NK-92 treated with Interleukin-12 subunit alpha and Interleukin-12 subunit beta, amount 100 ng/mL, for 24 hours (cell line): ENCODE data around the gene EFHD1.
A peak's percentile ranks its signal among the peaks of the same experiment; 100 is the strongest.

ENCODE experiments used
- DNase-seq: peaks from one replicate; lab custom pipeline; 2025; lab: John Stamatoyannopoulos, UW

The EFHD1 gene, protein sequence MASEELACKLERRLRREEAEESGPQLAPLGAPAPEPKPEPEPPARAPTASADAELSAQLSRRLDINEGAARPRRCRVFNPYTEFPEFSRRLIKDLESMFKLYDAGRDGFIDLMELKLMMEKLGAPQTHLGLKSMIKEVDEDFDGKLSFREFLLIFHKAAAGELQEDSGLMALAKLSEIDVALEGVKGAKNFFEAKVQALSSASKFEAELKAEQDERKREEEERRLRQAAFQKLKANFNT

GRCh38 chr2:232633413-232634205, at the start of gene EFHD1:
Gene EFHD1 (plus strand): TSS chr2:232633604. CDS start chr2:232633705, 101 bp downstream.
- DNase-seq, result no peak

DNA sequence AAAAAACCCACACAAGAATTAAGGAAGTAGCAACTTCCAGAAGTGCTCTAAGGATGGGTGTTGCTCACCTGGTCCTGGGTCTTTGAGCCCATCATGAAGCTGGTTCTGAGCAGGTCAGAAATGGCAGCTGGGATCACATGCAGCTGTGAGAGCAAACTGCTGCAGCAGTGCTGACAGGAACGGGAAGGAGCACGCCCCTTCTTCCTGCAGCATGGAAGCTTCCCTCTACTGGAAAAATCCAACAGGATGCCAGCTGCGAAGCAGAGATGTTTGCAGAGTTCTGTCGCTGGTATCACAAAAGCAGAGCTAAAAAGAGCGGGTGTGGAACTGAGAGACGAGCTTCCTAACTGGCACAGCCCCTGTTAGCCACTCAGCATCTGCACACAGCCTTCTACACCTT, 49.2 kb upstream of the EFHD1 start:
- DNase-seq, result no peak

DNA sequence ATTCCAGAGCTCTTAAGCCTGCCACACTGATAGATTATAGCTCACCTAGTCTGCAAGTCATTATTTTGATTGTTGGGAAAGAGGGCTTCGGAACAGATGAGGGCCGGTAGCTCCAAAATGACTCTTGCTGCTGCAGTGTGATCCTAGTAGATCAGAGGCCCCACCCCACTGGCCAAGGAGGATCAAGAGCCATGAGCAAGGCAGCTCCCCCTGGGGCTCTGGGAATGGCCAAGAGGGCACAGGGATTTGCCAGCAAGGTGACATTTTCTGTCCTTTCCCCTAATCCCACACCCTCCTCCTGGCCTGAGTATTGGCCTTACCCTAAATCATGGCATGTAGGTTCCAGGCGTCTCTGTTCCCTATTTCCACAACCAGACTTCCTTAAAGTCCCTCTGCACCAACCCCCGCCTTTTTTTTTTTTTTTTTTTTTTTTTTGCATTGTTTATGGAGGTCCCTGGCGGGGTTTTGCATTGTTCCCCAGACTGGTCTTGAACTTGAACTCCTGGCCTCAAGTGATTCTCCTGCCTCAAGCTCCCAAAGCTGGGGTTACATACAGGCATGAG, 46.4 kb upstream of the EFHD1 start:
- DNase-seq, result no peak

DNA sequence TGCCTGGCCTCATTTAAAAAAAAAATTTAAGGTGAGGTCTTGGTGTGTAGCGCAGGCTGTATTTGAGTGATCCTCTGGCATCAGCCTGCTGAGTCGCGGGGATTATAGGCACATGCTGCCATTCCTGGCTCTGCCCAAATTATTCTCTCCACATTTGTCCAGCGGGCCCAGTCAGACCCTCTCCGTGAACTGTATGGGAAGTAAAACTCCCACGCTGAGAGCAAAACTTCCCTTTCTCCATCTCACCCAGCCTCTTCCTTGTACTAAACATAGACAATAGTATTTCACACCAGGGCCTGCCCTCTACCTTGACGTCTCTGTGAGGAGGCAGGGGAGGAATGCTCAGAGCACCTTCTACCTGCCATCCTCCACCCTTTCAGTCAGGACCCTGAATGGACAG, 45.9 kb upstream of the EFHD1 start:
- no peak for DNase-seq

DNA sequence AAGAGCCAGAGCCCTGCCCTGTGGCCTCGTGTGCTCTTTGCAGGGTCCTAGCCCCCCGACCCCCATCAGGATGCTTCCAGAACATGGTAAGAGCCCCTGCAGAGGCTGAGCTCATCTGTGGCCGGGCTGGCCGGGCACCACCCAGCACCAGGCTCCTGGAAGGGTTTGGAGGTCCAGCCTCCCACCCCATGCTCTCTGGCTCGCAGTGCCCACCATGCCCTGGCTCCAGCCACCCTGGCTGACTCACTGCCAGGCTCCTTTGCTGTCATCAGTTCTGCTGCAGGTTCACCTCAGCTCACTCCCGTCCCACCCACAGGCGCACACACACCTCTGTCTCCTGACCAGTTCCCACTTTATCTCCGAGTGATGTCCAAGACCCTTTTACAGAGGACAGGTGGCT, 45.4 kb upstream of the EFHD1 start:
- DNase-seq, result no peak

- DNase-seq, result no peak
Observed at GRCh38 chr2:232588680-232589585, 44.5 kb upstream of the EFHD1 start.

DNA sequence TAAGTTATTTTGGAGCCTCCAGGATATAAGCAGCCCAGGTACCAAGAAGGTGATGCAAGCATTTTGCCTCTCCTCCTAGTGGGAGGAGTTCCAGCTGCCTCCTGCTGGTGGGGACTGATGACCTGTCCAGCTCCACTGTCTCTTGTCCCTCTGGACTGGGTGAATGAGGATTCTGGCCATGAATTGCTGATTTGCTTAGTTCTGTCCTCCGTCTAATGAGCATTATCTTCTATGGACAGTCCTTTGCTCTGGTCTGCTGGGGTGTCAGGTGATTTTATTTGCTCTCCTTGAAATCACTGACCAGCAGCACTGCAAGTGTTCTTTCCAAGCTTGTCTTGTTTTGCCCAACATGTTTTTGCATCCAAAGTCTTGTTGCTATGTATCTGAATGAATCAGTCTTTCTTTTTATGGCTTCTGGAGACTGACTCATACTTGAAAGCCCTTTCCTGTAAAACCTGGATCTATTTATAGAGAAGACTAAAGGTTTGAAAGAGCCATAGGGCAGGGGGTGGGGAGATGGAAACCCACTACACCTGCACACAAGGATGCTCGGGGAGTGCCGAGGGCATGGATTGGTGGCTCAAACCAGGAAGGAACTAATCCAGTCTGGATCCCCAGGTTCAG, 40.5 kb upstream of the EFHD1 start:
- DNase-seq, result no peak

- no peak for DNase-seq
Observed at GRCh38 chr2:232593982-232594381, 39.4 kb upstream of the EFHD1 start.

DNA sequence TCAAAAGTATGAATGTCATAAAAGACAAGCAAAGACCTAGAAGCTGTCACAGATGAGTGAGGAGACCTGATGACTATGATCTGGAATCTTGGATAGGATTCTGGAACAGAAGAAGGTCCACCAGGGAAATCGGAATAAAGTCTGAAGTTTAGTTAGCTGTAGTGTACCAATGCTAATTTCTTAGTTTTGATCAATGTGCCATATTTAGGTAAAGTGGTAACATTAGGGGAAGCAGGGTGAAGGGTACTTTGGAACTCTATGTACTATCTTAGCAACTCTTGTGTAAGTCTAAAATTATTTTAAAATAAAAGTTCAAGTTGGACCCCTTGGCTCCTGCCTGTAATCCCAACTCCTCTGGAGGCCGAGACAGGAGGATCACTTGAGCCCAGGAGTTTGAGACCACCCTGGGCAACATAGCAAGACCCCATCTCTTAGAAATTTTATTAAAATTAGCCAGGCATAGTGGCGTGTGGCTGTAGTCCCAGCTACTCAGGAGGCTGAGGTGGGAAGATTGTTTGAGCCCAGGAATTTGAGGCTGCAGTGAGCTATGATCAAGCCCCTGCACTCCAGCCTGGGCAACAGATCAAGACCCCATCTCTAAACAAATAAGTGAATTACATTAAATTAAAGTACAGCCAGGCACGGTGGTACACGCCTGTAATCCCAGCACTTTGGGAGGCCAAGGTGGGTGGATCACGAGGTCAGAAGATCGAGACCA, 35.9 kb upstream of the EFHD1 start:
- no peak for DNase-seq

DNA sequence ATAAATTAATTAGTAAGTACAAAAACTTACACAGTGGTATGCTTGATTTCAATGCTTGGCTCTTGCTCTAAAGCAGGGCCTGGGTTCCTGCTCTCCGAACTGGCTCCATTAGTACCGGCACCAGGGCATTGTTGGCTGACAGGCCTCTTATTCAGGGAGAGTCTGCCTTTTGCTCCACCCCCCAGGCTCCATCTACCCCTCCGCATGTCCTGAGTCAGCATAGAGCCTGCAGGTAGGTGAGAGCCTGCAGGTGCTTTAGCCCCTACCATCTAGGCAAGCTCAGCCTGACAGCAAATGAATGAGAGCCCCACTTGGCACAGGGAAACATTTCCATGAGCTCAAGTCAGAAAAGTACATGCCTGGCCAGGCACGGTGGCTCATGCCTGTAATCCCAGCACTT, 35.1 kb upstream of the EFHD1 start:
- no peak for DNase-seq

DNA sequence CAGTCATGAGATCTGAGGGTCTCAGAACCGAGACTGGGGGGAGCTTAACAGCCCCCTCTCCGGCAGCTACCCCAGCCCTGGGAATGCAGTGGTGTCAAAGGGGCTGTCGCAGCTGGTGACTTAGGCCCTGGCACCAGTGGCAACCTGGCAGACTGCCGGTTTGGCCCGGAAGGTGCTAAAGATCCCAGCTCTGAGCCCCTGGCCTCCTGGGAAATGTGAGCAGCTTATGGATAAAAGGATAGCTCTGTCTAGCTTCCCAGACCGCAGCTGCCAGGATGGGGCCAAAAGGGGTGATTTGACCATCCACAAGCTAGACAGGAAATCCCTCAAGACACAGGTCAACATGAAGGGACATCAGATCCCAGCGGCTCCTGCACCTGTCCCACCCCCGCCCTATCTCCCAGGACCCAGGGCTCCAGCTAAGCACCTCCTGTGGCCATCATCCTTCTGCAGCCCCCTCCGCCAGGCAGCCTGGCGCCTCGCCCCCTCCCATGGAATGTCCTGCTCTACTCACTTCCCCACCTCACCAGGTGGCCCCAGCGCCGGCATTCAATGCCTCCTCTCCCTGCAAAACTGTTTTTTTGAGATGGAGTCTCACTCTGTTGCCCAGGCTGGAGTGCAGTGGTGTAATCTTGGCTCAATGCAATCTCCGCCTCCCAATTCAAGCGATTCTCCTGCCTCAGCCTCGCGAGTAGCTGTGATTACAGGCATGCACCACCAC, 33.2 kb upstream of the EFHD1 start:
- DNase-seq, result no peak

DNA sequence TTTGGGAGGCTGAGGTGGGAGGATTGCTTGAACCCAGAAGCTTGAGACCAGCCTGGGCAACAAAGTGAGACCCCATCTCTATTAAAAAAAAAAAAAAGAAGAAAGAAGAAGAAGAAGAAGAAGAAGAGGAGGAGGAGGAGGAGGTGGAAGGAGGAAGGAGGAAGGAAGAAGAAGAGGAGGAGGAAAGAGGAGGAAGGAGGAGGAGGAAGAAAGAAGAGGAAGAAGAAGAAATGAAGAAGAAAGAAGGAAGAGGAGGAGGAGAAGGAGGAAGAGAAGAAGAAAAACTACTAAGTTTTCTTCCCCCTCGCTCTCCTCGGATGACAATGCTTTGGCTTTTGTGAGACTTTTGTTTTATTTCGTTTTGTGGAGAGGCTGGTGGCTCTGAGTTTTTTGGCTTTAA, 30.1 kb upstream of the EFHD1 start:
- DNase-seq, result no peak

DNA sequence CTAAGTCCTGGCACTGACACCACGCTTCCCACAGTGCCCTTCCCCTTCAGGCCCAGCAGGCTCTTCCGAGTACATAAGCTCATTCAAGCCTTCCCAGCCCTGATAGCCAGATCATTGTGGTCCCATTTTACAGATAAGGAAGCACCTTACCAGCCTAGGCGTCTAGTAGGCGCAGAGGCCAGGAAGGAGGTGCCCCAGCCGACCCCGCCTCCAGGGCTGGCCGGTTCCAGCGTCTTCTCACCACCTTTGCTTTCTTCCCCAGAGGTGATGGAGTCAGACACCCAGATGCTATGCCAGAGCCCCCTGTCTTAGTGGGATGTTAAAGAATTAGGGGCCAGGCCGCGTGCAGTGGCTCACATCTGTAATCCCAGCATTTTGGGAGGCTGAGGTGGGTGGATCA, 28.9 kb upstream of the EFHD1 start:
- DNase-seq, result no peak

GRCh38 chr2:232607011-232607410, 26.4 kb upstream of the EFHD1 start:
- DNase-seq, result no peak

DNA sequence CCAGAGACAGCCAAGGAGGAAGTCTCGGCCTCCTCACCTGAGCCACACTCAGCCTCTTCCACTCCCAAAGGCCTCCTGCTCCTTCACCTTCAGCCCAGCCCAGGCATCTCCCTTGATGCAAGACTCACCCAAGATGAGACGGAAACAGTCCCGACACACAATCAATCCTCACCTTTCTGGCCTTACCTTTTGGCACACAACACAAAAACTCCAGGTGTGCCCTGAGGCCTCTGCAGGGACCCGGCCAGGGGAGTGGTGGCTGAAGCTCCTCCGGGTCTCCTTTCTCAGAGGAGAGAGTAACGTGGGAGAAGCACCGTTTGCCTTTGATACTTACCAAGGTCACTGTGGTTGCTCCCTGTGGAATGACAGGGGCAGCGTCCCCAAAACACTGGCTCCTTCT, 23.8 kb upstream of the EFHD1 start:
- no peak for DNase-seq

GRCh38 chr2:232610081-232610480, 23.3 kb upstream of the EFHD1 start:
- DNase-seq, result no peak

DNA sequence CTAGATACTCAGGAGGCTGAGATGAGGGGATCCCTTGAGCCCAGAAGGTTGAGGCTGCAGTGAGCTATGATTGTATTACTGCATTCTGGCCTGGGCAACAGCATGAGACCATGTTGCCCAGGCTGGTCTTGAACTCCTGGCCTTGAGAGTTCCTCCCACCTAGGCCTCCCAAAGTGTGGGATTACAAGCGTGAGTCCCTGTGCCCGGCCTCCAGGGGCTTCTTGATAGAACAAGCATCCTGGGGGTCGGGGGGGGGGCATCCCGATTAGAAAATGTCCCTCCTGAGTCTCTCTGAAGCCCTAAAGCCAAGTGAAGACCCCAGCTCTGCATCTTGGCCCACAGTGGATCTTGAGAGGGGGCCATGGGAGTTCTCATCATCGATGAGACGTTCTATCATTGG, 22.3 kb upstream of the EFHD1 start:
- no peak for DNase-seq

DNA sequence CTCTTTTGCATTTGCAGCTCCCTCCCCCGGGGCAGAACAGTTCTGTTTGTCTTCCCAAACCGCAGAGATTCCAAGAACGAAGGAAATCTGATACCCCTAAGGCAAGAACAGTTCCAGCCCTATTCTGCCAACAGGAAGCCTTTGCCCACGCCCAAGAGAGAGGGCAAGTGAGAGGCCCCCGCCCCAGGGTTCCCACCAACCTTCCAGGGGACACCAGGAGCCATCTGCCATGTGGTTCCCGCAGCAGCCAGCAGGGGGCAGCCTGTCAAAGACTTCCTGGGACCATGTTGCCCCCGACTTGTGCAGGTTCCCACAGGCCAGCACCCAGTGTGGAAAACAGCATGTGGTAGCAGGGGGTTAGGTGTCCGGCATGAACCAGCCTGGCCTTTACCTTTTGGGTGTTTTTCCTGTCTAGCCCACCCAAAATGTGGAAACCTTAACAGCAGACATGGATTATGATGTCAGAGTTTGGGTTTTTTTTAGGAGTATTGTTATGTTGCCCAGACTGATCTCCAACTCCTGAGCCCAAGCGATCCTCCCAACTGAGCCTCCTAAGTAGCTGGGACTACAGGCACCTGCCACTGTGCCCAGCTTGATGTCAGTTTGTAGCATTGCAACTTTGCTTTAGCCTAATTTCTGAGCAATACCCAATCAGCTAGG, 21.7 kb upstream of the EFHD1 start:
- peak; percentile 36 for DNase-seq

DNA sequence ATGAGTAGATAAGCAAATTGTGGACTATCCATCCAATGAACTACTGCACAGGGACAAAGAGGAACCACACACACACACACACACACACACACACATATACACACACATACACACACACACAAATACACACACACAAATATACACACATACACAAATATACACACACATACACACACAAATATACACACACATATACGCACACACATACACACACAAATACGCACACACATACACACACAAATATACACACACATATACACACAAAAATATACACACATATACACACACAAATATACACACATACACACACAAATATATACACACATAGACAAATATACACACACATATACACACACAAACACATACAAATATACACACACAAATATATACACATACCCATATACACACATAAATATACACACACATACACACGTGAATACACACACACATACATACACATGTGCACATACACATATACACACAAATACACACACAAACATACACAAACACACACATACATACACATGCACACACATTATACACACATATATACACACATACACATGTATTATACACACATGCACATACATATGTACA, 19.8 kb upstream of the EFHD1 start:
- no peak for DNase-seq

DNA sequence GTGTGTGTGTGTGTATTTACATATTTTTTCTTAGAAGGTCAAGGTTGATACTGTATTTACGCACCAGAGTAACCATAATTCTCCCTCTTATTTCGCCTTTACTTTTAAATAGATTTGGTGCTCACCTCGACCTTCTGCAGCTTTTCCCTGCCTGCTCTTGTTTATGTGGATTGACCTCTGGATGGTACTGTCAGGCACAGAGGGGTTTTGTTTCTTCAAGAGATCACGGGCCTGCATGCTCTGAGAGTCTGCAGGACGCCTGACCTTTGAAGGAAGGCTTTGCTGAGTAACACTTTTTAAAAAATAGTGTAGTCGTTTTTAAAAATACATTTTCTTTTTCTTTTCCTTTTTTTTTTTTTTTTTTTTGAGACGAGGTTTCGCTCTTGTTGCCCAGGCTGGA, 18.1 kb upstream of the EFHD1 start:
- DNase-seq, result no peak
